Caco-2 (cell line): ENCODE results near the gene KRTAP4-16. TPM values are rescaled to one million over a fixed set of nuclear protein-coding genes. Genes with fewer than 3 reads are reported as not detected.
A peak's percentile ranks its signal among the peaks of the same experiment; 100 is the strongest.
"Not testable (repeated sequence)": the region's sequence is repeated elsewhere in the genome, so short reads cannot be mapped to it uniquely, and the experiment has no call there.

Experiments
- BruUV-seq: library from RNA; stranded (reverse); fragments of 400-500 nt; replicated peaks from 2 replicates; lab custom pipeline; 2021; lab: Mats Ljungman, UMichigan
- CTCF ChIA-PET: fragments of 300-600 bp; sonication (Branson Sonifier 250); formaldehyde crosslinking; loops from one replicate; lab custom pipeline; 2022; ENCODE audit warnings: antibody characterized with exemption; lab: Charles Lee
- POLR2A ChIA-PET: fragments of 300-600 bp; sonication (Branson Sonifier 250); formaldehyde crosslinking; loops from one replicate; lab custom pipeline; 2022; ENCODE audit warnings: antibody characterized with exemption; lab: Charles Lee
- DNase-seq, 2 experiments: peaks; one replicate each; pipeline versions ENCODE4 v3.0.0 to v3.0.0-alpha.2; 2020 to 2022
- H3K27me3 ChIP-seq: replicated peaks from 2 replicates; pipeline ENCODE4 v1.6.0; 2011; ENCODE audit warnings: low read length; ENCODE audit not compliant: control insufficient read depth, insufficient read depth
- H3K36me3 ChIP-seq: 2 replicates; pipeline ENCODE4 v1.5.1; 2011; ENCODE audit warnings: low read length; ENCODE audit not compliant: control insufficient read depth, insufficient read depth
- H3K4me1 ChIP-seq: fragments of 250-450 bp; sonication (Bioruptor Pico); 2 replicates; pipeline ENCODE4 v1.5.1; 2020; ENCODE audit warnings: mild to moderate bottlenecking
- H3K4me3 ChIP-seq: 2 replicates; pipeline ENCODE4 v1.5.1; 2011; ENCODE audit warnings: low read depth, mild to moderate bottlenecking, control low read depth, low read length
- H3K9me3 ChIP-seq: fragments of 250-450 bp; sonication (Bioruptor Pico); 2 replicates; pipeline ENCODE4 v1.5.1; 2020; ENCODE audit warnings: mild to moderate bottlenecking, moderate library complexity
- H3K27ac Mint-ChIP-seq: one replicate; pipeline ENCODE4 v1.8.0; 2022; ENCODE audit warnings: mixed read lengths; ENCODE audit not compliant: unreplicated experiment
- H3K27me3 Mint-ChIP-seq: one replicate; pipeline ENCODE4 v1.8.0; 2022; ENCODE audit warnings: mixed read lengths; ENCODE audit not compliant: insufficient read depth, unreplicated experiment
- H3K36me3 Mint-ChIP-seq: one replicate; pipeline ENCODE4 v1.8.0; 2022; ENCODE audit warnings: mild to moderate bottlenecking, mixed read lengths; ENCODE audit not compliant: insufficient read depth, unreplicated experiment
- H3K4me1 Mint-ChIP-seq: one replicate; pipeline ENCODE4 v1.8.0; 2022; ENCODE audit warnings: low read depth, mixed read lengths; ENCODE audit not compliant: unreplicated experiment
- H3K4me3 Mint-ChIP-seq: one replicate; pipeline ENCODE4 v1.8.0; 2022; ENCODE audit warnings: mild to moderate bottlenecking, moderate library complexity, mixed read lengths; ENCODE audit not compliant: unreplicated experiment
- H3K9me3 Mint-ChIP-seq: one replicate; pipeline ENCODE4 v1.8.0; 2022; ENCODE audit warnings: mixed read lengths; ENCODE audit not compliant: unreplicated experiment
- CTCF ChIP-seq, 2 experiments: fragments of 200-600 bp in 1 of 2; IDR thresholded peaks; 1 replicate in 1 of 2; 2 replicates in 1 of 2; pipeline versions ENCODE4 v1.5.1 to v1.8.0; 2011 to 2022; ENCODE audit warnings: antibody characterized with exemption in 1 of 2, control low read depth in 1 of 2, inconsistent platforms in 1 of 2, low read depth in 1 of 2, low read length in 1 of 2, mild to moderate bottlenecking in 1 of 2, moderate library complexity in 1 of 2; ENCODE audit not compliant: insufficient read depth in 1 of 2, severe bottlenecking in 1 of 2, unreplicated experiment in 1 of 2
- intact Hi-C: fragments of 100-400 bp; cut with micrococcal nuclease; formaldehyde crosslinking; loops from one replicate; pipeline ENCODE4 v1.10.0; 2022; ENCODE audit not compliant: unreplicated experiment
- total RNA-seq: library from RNA; stranded (reverse); gene quantifications from 2 replicates; pipeline ENCODE4 v1.2.3, GENCODE V29; 2022

The KRTAP4-16 gene
- total RNA-seq, 1 experiment from 2014 or later, result not detected

GRCh38 chr17:41098042-41098441, 4.0 kb downstream of the KRTAP4-16 start, which contains the start of gene KRTAP4-8:
TSS of gene KRTAP4-8 (minus strand) at chr17:41098142. CDS start at chr17:41098084, 58 bp downstream.
- Histone ChIP-seq H3K4me3 (no peak within 1 kb of the TSS), H3K36me3 (no peaks in the 10 kb centered on the region), H3K4me1 (peaks cover 10% of the 10 kb centered on the region; the same call in 1 of the 2 replicates), H3K27me3 (no peaks in the 10 kb centered on the region), H3K9me3 (no peaks in the 10 kb centered on the region)
- Mint-ChIP-seq H3K27ac (peak within 1 kb of the TSS; percentile 52), H3K4me1 (peaks cover 22% of the 10 kb centered on the region), H3K36me3 (no peaks in the 10 kb centered on the region), H3K9me3 (no peaks in the 10 kb centered on the region), H3K27me3 (no peaks in the 10 kb centered on the region), H3K4me3 (no peak within 1 kb of the TSS)
- intact Hi-C loops, result no loop called here
- BruUV-seq, result no TSS peak
- TF ChIP-seq CTCF (IDR thresholded peaks at IDR 0.05; ENCODE audit: insufficient read depth in 1 of 2, low read depth in 1 of 2, low read length in 1 of 2, severe bottlenecking in 1 of 2, unreplicated experiment in 1 of 2), result no peak
- DNase-seq, result no peak
- ChIA-PET POLR2A (interaction anchor here (0.6 kb wide), 1 partner anchor 196 kb away, joined by 3 read pairs; no protein-coding TSS in a partner anchor), CTCF (no interaction called here)

GRCh38 chr17:41096055-41096454, 6.0 kb downstream of the KRTAP4-16 start:
- Histone ChIP-seq H3K27me3 (no peaks in the 10 kb centered on the region), H3K36me3 (no peaks in the 10 kb centered on the region), H3K4me1 (peaks cover 10% of the 10 kb centered on the region; the same call in 1 of the 2 replicates), H3K4me3 (no peak overlapping the region), H3K9me3 (peaks cover 4% of the 10 kb centered on the region; the same call in 1 of the 2 replicates)
- ChIA-PET POLR2A (no interaction called here), CTCF (no interaction called here)
- no peaks in the 10 kb centered on the region for H3K27me3 Mint-ChIP-seq
- H3K4me1 Mint-ChIP-seq, result peaks cover 22% of the 10 kb centered on the region
- no peaks in the 10 kb centered on the region for H3K9me3 Mint-ChIP-seq
- DNase-seq, result no peak
- H3K36me3 Mint-ChIP-seq, result no peaks in the 10 kb centered on the region
- intact Hi-C loops, result no loop called here
- no TSS peak for BruUV-seq
- no peak overlapping the region for H3K27ac Mint-ChIP-seq
- no peak for TF ChIP-seq CTCF (IDR thresholded peaks at IDR 0.05; ENCODE audit: insufficient read depth in 1 of 2, low read depth in 1 of 2, low read length in 1 of 2, severe bottlenecking in 1 of 2, unreplicated experiment in 1 of 2)
- no peak overlapping the region for H3K4me3 Mint-ChIP-seq

GRCh38 chr17:41088760-41089352, 13.2 kb downstream of the KRTAP4-16 start:
- H3K4me1 ChIP-seq, H3K27me3 Mint-ChIP-seq, BruUV-seq, H3K9me3 Mint-ChIP-seq, POLR2A ChIA-PET, H3K36me3 ChIP-seq, H3K4me1 Mint-ChIP-seq, H3K27me3 ChIP-seq, H3K4me3 ChIP-seq, H3K36me3 Mint-ChIP-seq, H3K9me3 ChIP-seq, H3K27ac Mint-ChIP-seq, DNase-seq, CTCF ChIA-PET, intact Hi-C loops, H3K4me3 Mint-ChIP-seq: not testable (repeated sequence)

- H3K4me1 ChIP-seq, intact Hi-C loops, H3K4me3 ChIP-seq, H3K27me3 ChIP-seq, H3K27ac Mint-ChIP-seq, CTCF ChIA-PET, H3K36me3 ChIP-seq, H3K9me3 ChIP-seq, DNase-seq, POLR2A ChIA-PET, H3K4me3 Mint-ChIP-seq, H3K27me3 Mint-ChIP-seq, H3K36me3 Mint-ChIP-seq, BruUV-seq, H3K9me3 Mint-ChIP-seq: not testable (repeated sequence)
- H3K4me1 Mint-ChIP-seq, result peaks cover 13% of the 10 kb centered on the region
These were observed 17.7 kb downstream of the KRTAP4-16 start, which contains the start of gene KRTAP4-7 for GRCh38 chr17:41084100-41084856. TSS of gene KRTAP4-7 (plus strand) at chr17:41084150. CDS start at chr17:41084207, 57 bp downstream.

GRCh38 chr17:41083427-41083826, 18.6 kb downstream of the KRTAP4-16 start:
- intact Hi-C loops, H3K4me1 ChIP-seq, H3K27ac Mint-ChIP-seq, H3K27me3 ChIP-seq, CTCF ChIA-PET, POLR2A ChIA-PET, H3K4me3 ChIP-seq, H3K36me3 ChIP-seq, H3K9me3 Mint-ChIP-seq, H3K9me3 ChIP-seq, H3K27me3 Mint-ChIP-seq, H3K4me3 Mint-ChIP-seq, DNase-seq, H3K36me3 Mint-ChIP-seq, BruUV-seq: not testable (repeated sequence)
- peaks cover 13% of the 10 kb centered on the region for H3K4me1 Mint-ChIP-seq
